ENCODE results near the gene TBL1XR1.
A peak's percentile ranks its signal among the peaks of the same experiment; 100 is the strongest.

The TBL1XR1 gene

DNA sequence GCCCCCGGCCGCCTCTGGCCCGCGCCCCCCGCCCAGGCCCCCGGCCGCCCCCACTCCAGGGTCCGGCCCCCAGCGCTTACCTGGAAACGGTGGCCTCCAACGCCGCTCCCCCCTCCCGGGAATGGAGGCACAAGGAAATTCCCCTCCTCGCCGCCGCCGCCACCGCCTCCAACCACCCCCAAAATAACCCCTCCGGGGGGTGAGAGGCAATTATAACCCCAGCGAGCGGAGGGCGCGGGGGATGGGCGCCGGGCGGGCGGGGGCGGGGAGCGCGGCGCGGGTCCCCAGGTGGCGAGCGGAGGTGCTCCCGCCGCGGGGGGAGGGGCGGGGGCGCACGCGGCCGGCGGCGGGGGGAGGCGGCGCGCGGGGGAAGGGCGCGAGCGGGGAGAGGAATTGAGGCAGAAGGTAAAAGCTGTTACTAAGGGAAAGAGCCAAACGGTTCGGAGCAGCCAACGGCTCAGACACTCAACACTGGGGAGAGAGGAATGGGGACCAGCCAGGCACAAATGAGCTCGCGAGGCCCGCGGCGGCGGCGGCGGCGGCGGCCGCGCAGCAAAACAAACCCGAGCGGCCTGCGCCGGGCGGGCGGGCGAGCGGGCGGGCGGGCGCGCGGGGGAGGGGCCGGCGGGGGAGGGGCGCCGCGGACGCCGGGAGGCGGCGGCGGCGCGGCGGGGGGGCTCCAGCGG is at the start of gene TBL1XR1:
TSS of gene TBL1XR1 (minus strand) at position 442 of the 686 bp plus-strand sequence. CDS start 132,505 bp downstream, outside the sequence.
- no peak for FAIRE-seq
- TF ChIP-seq, protein P1, sequence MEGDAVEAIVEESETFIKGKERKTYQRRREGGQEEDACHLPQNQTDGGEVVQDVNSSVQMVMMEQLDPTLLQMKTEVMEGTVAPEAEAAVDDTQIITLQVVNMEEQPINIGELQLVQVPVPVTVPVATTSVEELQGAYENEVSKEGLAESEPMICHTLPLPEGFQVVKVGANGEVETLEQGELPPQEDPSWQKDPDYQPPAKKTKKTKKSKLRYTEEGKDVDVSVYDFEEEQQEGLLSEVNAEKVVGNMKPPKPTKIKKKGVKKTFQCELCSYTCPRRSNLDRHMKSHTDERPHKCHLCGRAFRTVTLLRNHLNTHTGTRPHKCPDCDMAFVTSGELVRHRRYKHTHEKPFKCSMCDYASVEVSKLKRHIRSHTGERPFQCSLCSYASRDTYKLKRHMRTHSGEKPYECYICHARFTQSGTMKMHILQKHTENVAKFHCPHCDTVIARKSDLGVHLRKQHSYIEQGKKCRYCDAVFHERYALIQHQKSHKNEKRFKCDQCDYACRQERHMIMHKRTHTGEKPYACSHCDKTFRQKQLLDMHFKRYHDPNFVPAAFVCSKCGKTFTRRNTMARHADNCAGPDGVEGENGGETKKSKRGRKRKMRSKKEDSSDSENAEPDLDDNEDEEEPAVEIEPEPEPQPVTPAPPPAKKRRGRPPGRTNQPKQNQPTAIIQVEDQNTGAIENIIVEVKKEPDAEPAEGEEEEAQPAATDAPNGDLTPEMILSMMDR (IDR thresholded peaks at IDR 0.05; ENCODE audit: insufficient read depth, missing control alignments), result no peak
- DNase-seq (ENCODE audit: insufficient read length, low spot score), result peak; percentile 70

DNA sequence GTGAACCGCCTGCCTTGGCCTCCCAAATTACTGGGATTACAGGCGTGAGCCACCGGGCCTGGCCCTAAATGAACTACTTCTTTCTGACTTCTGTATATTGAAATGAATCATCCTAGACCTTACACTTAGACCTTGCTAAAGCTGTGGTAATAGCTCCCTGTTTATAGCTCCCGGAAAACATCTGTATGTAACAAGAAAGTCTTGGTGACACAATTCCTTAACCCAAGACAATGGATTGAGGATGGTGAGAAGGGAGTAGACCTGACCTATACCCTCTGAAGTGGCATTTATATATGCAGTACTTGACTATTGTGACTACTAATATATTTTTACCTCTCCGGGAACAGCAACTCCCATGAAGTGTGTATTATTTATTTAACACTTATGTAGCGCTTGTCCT is 48.0 kb upstream of the TBL1XR1 start:
- FAIRE-seq (no peak), DNase-seq (ENCODE audit: insufficient read length, low spot score) (no peak)
- TF ChIP-seq, protein P1 (IDR thresholded peaks at IDR 0.05; ENCODE audit: insufficient read depth, missing control alignments), result no peak

DNA sequence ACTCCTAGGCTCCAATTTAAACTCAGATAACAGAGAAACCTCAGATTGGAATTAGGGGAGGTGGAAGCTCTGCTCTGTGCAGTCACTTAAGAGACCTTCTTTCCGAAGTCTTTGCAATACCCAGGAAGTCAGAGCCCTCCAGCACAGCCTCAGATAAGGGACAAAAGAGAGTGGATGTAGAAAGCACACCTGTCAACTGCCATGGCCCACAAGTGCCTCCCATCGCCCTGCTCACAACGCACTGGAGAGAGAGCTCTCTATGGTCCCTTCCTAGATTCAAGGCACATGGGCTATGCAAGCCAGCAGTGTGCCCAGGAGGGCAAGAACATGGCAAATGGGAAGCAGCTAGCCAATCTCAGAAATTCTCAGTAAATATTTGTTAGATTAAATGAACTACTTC is 47.3 kb upstream of the TBL1XR1 start:
- no peak for DNase-seq (ENCODE audit: insufficient read length, low spot score)
- TF ChIP-seq, protein P1 (IDR thresholded peaks at IDR 0.05; ENCODE audit: insufficient read depth, missing control alignments), result no peak
- no peak for FAIRE-seq

DNA sequence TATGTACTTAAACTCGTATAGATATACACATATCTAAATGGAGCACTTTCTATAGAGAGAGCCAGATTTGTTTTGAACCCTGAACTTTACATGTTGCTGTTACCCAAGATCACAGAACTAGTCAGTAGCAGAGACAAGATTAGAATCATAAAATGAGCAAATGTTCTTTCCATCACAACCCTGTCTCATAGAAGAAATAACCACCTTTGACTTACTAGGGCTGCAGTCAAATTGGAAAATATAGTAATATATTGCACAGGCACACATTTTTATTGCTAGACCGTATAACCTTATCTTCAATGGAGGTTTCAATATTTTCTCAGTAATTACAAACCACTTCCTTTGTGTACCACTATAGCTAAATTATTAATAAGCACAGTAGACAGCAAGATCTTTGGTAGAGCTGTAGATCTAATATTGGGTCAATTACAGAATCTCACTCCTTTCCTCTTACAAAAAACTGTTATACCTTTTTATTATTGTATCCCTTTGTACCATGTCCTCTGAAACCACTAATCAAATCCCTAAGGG is 41.5 kb upstream of the TBL1XR1 start:
- no peak for DNase-seq (ENCODE audit: insufficient read length, low spot score)
- no peak for FAIRE-seq
- TF ChIP-seq, protein P1 (IDR thresholded peaks at IDR 0.05; ENCODE audit: insufficient read depth, missing control alignments), result no peak

GRCh38 chr3:177237206-177237605 is 39.9 kb upstream of the TBL1XR1 start:
- DNase-seq (ENCODE audit: insufficient read length, low spot score) (no peak), FAIRE-seq (no peak)
- TF ChIP-seq, protein P1 (IDR thresholded peaks at IDR 0.05; ENCODE audit: insufficient read depth, missing control alignments), result no peak

- DNase-seq (ENCODE audit: insufficient read length, low spot score) (no peak), FAIRE-seq (no peak)
- TF ChIP-seq, protein P1 (IDR thresholded peaks at IDR 0.05; ENCODE audit: insufficient read depth, missing control alignments), result no peak
These were observed 39.4 kb upstream of the TBL1XR1 start for GRCh38 chr3:177236704-177237103.

GRCh38 chr3:177234121-177234520 is 36.8 kb upstream of the TBL1XR1 start:
- DNase-seq (ENCODE audit: insufficient read length, low spot score), result no peak
- TF ChIP-seq, protein P1 (IDR thresholded peaks at IDR 0.05; ENCODE audit: insufficient read depth, missing control alignments), result no peak
- FAIRE-seq, result no peak
